NK-92 (cell line): ENCODE data around the gene WDR90.
"Not testable (repeated sequence)": the region's sequence is repeated elsewhere in the genome, so short reads cannot be mapped to it uniquely, and the experiment has no call there.

Source experiments
- DNase-seq: peaks from one replicate; lab custom pipeline; 2025; ENCODE audit not compliant: unreplicated experiment; lab: John Stamatoyannopoulos, UW

WDR90 gene

DNA sequence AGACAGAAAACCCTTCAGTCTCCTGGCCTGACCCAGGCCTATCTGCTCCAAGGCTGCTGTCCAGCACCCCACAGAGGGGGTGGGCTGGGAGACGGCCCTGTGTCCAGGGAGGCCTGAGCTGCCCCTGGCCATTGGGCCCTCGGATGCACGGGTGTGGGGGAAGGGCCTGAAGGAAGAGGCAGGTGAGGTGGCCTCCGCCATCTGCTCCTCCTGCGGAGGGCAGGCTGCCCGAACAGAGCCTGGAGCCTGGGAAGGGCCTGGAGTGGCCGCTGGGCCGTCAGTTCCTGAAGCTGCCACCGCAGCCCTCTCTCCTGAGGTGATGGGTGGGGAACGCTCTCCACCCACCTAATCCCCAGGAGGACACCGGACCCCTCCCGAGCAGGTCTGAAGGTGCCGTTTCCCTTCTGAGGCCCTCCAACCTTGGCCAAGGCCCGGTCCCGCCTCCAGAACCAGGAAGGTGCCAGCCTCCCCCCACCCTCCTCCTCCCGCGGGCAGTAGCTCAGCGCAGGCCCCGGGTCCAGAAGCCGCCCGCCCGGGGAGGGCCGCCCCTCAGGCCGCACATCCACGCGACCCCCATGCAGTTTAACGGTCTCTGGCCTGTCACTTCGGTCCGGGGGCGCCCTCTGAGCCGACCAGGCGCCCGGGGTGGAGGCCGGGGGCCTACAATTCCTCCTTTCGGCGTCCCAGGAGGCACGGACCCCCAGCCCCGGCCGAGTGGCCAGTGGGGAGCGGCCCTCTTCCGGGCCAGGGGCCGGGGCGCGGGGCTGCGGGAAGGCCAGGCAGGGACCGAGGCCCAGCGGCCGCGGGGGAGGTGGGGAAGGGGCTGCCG is 55.6 kb downstream of the WDR90 start:
- no peak for DNase-seq

DNA sequence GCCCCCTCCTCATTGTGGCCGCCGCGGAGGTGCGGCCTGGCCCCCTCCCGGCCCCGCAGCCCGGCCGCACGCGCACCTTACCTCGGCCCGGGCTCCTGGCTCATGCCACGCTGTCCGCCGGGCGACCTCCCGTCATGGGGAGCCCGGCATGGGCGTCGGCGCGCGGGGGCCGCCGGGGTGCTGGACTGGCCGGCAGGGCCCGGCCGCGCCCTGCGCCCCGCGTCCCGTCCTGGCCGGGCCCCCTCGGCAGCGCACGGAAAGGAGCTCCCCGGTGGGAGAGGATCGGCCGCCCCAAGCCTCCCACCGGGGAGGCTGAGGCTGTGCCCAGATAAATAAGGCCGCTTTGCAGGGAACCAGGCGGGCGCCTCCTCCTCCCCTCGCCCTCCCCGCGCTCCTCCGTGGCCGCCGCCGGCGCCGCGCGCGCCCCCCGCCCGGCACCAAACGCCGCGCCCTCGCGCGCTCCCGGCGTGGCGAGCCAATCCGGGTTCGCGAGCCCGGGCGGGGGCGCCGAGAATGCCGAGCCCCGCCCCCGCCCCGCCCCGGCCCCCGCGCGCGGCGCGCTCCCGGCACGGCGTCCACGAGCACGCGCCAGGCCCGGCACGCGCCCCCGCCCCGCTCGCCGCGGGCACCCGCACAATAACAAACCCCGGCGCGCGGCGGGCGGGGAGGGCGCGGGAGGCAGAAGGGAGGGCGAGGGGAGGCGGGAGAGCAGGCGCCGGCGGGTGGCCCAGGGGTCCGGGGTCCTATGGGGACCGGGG is 56.4 kb downstream of the WDR90 start, which contains the start of gene FBXL16:
Gene FBXL16, minus strand, starts transcription at position 371 of the 758 bp plus-strand sequence. CDS start 8,396 bp downstream, outside the sequence.
- DNase-seq, result no peak

DNA sequence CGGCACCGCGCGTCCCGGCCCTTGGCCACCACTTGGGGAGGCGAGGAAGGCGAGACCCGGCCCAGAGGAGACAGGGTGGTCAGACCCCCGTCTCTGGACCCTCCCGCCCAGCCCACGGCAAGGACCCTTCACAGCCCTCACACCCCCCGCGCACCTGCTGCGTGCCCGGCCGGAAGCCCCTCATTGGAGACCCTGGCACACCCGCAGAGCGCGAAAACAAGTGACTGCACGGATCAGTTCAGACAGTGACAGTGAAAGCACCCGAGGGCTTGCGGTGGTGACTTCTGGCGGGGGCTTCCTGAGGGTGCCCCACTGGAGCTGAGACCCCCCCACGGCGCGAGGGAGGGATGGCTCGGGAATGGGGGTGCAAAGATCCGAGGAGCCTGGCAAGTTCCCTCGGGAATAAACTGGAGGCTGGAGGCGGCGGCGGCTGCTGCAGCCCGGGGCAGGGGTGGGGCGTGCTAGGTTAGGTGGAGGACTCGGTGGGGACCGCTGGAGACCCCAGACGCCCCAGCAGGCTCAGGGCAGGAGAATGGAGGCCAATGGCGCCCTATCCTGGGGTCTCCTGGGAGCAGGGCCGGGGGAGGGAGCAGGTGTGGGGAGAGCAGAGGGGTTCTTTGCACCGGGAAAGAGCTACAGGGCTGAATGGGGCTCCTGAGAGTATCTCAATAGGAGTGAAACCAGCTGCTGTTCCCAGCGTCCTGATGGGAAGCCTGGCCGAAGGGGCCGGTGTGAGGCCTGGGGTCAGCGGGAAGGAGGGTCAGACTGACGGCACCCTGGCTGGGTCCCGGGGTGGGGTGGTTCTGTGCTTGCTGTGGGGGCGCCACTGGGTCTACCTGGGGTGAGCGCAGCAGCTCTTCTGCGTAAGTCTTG is 57.3 kb downstream of the WDR90 start:
- no peak for DNase-seq

DNA sequence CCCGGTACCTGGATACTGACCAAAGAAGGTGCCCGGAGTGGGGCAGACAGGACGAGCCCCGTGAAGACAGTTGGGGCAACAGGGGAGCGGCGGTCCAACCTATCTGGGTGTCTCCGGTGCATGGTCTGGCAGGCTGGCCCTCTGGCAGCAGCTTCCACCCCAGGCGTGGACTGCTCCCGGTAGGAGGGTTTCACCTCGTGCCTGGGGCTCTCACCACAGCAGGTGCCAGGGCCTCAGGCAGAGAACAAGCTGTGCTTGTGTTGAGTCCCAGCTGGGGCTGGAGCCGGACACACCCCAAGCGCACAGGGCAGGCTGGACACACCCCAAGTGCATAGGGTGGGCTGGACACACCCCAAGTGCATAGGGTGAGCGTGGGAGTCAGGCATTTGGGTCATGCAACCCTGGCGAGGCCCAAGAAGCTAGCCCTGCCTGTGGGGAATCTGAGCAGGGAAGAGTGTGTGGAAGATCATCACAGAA is 57.9 kb downstream of the WDR90 start:
- DNase-seq, result no peak

DNA sequence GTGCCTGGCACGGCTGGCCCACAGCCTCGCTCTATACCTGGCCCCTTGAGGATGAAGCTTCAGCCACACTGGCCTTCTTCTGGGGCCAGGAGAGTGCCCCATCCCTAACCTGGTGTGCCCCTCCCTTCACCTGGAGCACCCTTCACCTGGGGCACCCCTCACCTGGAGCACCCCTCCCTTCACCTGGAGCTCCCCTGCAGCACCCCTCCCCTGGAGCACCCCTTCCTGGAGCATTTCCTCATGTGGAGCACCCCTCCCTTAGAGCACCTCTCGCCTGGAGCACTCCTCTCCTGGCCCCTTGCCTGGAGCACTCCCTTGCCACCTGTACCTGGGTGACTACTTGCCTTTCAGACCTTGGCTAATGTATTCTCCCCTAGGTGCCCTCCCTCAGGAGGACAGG is 58.9 kb downstream of the WDR90 start:
- DNase-seq, result no peak

DNA sequence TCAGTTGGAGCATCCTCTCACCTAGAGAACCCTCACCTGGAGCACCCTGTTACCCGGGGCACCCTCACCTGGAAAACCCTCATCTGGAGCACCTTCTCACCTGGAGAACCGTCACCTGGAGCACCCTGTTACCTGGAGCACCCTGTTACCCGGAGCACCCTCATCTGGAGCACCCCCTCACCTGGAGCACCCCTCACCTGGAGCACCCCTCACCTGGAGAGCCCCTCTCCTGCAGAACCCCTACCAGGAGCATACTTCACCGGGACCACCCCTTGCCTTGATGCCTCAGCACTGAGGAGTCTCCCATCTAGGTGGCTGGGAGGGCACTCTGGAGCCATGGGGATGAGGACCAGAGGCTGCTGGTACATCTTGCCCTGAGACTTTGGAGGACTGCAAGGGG is 59.8 kb downstream of the WDR90 start:
- DNase-seq, result no peak

DNA sequence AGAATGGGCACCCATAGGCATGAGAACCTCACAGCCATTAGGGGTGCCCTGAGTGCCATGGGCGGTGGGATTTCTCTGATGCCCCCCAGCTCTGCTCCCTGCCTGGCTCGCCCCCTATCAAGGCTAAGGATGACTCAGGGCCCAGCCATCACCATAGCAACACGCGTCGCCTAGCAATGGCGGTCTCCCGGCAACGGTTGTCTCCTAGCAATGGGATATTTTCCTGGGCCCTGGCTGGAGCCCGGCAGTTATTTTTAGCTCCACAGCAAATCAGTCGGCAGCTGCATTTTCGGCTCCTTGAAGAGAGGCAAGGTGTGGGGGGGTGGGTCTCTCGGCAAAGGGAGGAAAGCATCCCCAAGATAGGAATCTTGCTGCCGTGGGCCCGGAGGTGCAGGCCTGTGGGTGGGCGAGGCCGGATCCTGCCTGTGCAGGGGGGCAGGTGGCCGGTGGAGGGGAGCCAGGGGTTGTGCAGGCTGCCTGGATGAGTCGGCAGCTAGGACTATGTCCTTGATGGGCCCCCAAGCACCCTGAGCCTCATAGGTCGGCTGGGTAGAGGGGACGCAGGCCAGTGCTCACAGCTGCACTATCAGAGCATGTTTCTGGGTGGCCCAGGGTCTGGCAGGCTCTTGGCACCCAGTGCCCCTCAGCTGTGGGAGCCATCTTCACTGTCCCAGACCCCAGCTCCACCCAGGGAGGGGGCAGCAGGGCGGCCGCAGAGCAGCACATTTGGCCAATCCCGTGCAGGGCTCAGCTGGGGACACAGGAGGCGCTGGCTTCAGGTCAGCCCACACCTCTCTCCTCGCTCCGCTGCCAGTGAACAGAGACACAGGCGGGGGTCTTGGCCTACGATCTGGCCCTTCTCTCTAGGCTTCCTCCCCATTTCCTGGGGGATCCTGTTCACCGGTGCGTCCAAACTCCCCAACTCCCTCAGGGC is 60.7 kb downstream of the WDR90 start:
- DNase-seq, result no peak

DNA sequence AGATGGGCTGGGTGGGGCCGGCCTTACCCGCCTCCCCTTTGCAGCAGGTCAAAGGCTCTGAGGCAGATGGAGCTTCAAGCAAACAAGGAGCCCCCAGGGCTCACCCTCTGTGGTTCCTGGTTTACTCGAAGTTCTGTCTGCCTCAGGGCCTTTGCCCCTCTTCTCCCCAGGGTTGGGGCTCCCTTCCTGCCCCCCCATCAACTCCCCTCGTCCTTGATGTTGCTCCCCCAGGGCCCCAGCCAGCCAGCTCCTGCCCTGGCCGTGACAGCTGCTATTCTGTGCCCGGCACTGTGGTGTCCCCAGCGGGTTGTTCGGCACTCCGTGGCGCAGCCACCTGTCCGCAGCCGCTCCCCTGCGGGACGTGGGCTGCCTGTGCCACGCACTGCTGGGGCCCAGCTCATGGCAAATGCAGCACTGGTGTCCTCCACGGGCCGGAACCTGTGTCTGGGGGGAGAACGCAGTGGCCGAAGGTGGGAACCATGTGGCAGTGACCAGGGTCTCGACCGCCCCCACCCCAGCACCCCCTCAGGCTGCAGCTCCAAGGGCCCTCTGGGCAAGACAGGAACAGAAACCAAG is 61.4 kb downstream of the WDR90 start:
- DNase-seq, result no peak

DNA sequence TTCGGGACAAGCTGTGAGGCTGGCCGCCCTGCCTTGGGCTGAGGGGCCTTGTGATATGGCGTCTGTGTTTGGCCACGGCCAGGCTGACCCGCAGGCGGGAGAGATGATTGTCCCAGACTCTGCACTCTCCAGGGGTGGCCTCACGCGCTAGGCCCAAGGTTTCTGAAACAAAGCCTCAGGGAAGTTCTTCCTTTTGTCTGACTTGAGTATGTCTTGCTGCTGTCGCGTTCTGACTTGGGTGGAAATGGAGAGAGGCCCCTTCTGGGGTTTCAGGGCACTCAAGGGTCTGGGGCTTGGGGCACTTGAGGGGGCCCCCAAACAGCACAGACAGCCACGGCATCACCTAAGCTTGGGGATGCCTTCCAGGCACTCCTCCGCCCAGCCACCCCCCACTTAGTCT is 61.9 kb downstream of the WDR90 start:
- no peak for DNase-seq

DNA sequence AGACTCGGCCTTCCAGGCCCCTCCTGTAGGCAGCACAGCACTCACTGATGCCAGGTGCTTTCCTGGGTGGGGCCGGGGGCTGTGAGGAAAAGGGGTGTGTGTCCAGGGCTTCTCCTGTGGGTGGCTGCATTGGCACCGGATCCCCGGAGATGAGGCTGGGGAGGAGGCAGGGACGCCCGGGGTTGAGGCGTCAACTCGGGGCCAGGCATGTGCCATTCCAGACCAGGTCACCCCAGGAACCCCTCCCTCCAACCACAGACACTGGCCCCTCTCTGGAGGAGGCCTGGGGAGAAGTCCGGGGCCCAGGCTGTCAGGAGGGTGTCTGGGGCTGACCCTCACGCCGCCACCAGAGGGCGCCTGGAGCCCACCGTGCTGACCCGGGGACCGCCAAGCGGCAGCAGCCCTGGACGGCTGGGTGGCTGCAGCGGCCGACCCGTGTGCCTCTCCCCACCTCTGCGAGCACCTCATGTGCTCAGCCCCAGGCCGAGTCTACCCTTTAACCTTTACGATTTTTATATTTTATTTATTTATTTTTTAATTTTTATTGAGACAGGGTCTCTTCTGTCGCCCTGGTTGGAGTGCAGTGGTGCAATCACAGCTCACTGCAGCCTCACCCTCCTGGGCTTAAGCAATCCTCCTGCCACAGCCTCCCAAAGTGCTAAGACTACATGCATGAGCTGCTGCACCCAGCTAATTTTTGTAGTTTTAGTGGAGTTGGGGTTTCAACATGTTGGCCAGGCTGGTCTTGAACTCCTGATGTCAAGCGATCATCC is 62.6 kb downstream of the WDR90 start:
- no peak for DNase-seq

DNA sequence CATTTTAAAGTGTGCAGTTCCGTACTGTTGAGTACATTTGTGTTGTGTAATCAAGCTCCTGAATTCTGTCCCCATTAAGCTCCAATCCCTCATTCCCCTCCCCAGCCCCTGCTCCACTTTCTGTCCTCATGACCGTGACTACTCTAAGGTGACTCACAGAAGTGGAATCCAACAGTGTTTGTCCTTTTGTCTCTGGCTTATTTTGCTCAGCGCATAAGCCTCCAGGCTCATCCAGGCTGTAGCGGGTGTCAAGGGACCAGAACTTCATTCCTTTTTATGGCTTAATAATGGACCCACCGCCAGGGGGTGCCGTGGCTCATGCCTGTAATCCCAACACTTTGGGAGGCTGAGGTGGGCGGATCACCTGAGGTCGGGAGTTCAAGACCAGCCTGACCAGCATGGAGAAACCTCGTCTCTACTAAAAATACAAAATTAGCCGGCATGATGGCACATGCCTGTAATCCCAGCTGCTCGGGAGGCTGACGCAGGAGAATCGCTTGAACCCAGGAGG is 63.6 kb downstream of the WDR90 start:
- not testable (repeated sequence) for DNase-seq

DNA sequence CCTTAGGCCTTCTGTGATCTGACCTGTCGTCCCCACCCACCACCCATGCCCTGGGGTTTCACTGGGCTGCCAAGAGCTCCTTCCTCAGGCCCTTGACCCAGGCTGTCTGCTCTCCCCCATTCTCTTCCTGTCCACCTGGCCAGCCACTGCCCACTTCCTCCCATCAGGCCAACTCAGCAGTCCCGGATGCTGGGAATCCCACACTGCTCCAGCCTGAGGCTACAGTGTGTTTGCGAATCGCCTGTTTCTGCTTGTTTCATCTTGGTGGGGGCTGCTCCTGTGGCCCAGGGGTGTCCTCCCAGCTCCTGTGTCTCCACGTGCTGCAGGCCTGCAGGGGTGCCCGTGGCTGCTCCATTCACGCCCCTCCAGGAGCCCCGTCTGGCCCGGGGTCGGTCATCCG is 64.9 kb downstream of the WDR90 start:
- DNase-seq, result no peak

DNA sequence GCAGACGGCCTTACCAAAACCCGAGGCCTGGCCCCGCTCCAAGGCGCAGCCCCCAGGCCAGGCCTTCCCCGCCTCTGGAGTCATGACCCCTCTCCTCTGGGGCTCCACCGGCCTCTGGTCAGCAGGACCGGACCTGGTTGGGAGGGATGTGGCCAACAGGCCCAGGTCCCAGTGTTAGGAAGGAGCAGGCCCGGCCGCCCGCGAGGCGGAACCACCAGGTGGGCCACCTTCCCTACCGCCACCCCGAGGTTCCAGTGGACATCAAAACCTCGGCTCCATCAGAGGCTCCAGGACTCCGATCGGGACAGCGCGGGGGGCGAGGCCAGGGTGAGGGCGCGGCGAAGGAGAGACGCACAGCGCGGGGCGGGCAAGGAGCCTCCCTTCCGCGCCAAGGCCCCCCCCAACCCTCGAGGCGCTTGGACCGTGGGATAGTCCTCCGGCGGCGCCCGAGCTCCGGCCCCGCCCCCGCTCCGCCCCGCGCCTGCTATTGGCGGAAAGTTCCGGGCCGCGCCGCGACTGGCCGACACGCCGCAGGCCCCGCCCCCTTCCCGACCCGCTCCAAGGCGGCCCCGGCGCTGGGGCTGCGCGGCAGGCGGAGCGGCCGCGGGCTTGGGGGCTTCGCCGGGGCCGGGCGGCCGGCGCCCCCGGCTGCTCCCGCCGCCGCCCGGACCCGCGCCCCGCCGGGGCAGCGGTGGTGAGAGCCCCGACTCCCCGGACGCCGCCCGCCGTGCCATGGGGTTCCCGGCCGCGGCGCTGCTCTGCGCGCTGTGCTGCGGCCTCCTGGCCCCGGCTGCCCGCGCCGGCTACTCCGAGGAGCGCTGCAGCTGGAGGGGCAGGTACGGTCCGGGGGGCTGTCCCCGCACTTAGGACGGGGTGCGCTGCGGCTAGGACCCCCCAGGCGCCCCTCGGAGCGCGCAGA is 65.7 kb downstream of the WDR90 start, which contains the start of gene METRN:
Gene METRN, plus strand, starts transcription at position 561 of the 919 bp plus-strand sequence. Its CDS starts 172 bp downstream, at position 733.
- no peak for DNase-seq

DNA sequence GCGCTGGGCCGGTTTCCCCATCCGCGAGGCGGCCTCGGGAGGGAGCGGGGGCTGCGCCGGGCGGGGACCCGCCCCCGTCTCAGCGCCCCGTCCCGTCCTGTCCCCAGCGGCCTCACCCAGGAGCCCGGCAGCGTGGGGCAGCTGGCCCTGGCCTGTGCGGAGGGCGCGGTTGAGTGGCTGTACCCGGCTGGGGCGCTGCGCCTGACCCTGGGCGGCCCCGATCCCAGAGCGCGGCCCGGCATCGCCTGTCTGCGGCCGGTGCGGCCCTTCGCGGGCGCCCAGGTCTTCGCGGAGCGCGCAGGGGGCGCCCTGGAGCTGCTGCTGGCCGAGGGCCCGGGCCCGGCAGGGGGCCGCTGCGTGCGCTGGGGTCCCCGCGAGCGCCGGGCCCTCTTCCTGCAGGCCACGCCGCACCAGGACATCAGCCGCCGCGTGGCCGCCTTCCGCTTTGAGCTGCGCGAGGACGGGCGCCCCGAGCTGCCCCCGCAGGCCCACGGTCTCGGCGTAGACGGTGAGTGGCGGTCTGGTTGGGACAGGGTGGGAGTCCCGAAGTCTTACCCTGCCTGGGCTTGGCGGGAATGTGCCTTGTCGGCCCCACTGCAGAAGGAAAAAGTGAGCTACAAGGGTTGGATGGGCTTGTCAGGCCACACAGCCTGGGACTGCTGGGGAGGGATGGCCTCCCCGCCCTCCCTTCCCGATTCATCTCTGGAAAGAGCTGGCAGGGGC is 66.5 kb downstream of the WDR90 start:
- no peak for DNase-seq

DNA sequence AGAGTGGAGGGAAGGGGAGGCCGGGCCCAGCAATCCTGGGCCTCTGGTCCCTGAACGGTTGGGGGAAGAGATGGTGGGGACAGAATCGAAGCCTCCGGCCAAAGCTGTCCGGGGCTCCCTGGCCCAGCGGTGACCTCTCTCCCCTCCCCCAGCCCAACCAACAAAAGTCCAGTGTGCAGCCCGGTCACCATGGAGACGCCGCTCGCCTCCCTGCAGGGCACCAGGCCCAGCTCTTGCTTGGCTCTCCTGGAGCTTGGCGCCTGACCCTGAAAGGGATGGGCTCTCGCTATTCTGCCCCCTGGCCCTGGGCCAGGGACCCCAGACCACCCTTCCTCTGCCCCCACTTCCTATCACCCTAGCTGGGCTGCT is 67.0 kb downstream of the WDR90 start:
- DNase-seq, result no peak

DNA sequence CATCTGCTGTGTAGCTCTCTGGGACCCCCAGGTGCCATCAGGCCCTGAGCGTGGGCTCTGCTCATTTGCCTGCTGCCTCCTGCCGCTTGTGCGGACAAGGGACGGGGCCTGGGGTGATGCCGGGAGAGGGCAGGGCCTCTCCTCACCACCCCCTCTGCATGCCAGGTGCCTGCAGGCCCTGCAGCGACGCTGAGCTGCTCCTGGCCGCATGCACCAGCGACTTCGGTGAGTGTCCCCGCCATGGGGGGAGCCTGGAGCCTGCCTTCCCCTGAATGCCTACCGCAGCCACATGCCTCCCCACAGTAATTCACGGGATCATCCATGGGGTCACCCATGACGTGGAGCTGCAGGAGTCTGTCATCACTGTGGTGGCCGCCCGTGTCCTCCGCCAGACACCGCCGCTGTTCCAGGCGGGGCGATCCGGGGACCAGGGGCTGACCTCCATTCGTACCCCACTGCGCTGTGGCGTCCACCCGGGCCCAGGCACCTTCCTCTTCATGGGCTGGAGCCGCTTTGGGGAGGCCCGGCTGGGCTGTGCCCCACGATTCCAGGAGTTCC is 67.7 kb downstream of the WDR90 start:
- no peak for DNase-seq
